Activated T-helper 1 cell treated with Interleukin-2 at 50 U/mL for 16 hours (primary cell): Measurements from ENCODE around the gene SLC22A5.
A peak's percentile ranks its signal among the peaks of the same experiment; 100 is the strongest.

Source experiments
- DNase-seq: peaks from one replicate; pipeline ENCODE4 v3.0.0-alpha.2; 2020; ENCODE audit warnings: low read depth

Gene SLC22A5

GRCh38 chr5:132368186-132368585 lies 1.3 kb upstream of the SLC22A5 start:
- DNase-seq: no peak

DNA sequence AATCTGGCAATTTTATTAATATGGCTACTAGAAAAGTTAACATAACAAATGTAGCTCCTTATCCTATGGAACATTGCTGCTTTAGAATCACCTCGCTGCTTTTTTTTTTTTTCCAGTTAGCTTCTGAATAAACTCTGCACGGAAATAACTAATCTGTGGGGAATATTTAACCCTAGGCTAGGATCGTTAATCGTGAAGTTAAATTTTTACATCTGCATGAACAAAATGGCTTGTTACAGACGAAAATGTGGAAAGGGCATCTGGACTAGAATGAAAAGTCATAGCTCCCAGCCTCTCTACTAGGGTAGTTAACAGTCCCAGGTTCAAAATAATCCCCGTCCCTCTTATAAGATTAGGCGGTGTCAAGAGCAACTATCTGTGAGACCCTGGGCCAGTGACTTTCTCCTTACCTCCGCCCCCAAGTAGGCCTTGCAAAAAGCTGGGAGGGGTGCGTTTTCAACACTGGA lies 470 bp upstream of the SLC22A5 start:
- DNase-seq: no peak

DNA sequence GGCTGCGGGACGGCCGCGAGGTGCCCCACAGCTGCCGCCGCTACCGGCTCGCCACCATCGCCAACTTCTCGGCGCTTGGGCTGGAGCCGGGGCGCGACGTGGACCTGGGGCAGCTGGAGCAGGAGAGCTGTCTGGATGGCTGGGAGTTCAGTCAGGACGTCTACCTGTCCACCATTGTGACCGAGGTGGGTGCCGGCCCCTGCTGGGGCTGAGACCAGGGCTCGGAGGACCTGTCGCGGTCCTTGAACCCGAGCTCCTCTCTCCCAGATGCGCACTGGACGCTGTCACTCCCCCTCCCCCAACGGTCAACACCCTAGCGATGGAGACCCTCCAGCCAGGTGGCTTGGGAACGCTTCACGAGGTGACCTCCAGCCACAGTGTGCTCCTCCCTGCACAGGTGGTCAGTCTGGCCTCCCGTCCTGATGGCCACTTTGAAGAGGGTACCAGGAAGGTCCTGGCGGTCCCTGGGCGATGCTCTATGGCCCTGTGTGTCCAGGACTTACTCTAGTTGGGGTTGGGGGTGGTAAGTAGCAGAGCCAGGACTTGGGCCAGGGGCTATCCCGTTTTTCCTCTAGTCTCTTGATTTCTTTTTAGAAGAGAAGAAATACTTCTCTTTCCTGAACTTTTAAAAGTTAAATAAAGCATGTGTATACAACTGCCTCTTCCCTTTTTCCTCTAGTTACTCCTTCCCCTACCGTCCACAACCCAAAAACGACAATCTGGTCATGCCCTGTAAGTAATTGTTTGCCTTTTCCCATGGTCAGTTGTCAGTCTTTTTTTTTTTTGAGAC lies 866 bp downstream of the SLC22A5 start:
- no peak for DNase-seq

DNA sequence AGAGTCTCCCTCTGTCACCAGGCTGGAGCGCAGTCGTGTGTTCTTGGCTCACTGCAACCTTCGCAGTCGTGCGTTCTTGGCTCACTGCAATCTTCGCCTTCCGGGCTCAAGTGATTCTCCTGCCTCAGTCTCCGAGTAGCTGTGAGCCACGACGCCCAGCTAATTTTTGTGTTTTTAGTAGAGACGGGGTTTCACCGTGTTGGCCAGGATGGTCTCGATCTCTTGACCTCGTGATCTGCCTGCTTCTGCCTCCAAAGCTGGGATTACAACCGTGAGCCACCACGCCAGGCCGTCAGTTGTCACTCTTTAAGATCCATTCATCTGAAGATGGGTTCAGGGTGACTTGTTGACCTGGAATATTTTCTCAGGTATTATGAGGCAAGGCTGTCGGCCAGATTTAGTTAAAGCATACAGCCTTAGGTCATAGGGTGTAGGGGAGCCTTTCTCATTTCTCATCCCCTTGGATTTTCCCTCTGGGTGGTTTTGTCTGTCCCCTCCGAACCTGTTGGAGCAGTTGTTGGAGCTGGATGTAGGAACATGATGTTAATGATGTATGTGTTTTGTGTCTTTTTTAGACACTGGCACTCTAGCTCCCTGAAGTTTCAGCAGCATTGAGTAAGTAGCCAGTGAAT lies 1.6 kb downstream of the SLC22A5 start:
- no peak for DNase-seq

DNA sequence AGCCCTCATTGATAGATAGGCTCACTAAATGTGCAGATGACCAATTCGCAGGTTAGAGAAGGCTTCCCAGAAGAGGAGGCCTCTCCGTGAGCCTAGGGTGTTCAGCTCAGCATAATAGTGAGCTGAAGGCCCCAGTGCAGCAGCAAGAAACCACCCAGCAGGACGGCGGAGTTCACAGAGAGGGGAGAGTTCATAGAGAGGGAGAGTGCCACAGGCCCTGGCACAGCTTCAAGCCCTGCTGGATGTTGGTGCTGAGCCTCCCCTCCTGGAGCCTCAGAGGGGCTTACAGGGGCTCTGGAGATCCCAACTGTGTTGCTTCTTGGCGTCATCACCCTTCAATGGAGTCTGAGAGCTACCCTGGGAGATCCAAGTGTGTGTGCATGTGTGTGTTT lies 2.1 kb downstream of the SLC22A5 start:
- DNase-seq: no peak

- DNase-seq: no peak
Measured at GRCh38 chr5:132372127-132372526, 2.6 kb downstream of the SLC22A5 start.

DNA sequence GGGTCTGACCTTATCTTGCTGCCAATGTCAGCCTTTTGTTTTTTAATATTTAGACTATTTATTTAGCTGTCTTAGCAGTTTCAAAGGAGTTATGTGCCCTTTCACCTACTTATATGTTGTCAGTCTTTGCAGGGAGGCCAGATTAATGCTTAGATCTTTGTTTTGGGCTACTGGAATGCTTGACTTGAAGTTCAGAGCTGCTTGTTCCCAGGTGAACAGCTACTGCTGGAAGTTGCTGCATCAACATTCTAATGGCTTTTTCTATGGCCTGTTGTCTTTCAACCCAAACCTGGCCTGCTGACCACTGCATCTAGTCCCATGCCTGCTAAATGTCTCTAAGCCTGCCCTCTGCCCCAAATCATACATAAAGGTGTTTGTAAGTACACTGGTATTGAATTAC lies 3.0 kb downstream of the SLC22A5 start:
- no peak for DNase-seq

- DNase-seq: no peak
Measured at GRCh38 chr5:132375957-132376356, 6.4 kb downstream of the SLC22A5 start.

GRCh38 chr5:132376694-132377641 lies 7.5 kb downstream of the SLC22A5 start:
- no peak for DNase-seq

- DNase-seq: no peak
Measured at GRCh38 chr5:132377738-132378137, 8.2 kb downstream of the SLC22A5 start.

DNA sequence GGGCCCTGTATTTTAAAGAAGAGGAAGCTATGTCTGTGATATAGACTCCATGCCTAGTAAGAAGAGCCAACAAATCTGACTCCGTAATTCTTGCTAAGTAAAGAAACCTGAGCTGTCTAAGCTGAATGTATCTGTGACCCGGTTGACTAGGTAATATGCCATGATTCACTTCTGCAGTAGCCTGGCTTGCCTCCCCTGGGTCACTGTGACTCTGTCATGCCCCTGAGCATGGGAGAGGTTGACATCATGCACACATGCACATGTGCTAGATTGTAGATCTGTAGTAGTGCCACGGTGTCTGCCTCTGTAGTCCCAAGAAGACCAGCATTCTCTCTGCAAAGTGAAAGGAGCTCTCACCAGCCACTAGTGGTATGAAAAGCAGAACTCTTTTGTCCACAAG lies 9.1 kb downstream of the SLC22A5 start:
- no peak for DNase-seq

- no peak for DNase-seq
Measured at GRCh38 chr5:132380047-132380446, 10.5 kb downstream of the SLC22A5 start.

- DNase-seq: no peak
Measured at GRCh38 chr5:132380741-132381140, 11.2 kb downstream of the SLC22A5 start.

DNA sequence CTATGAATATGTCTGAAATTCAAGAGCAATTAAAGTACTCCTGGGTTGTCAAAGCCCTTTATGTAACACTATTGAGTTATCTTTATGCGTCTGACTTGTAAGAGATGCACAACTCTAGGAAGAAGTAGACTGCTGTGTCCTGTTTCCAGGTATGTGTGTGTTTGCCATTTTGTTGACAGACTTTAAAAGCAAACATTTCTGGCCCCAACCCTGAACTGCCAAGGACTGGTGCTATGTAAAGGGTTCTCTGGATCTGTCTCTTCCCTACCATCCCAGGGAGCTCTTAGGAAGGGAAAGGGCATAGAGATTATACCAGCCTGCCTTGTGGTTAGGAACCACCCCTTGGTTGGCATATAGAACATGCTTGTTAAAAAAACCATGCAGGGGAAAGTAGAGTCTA lies 12.1 kb downstream of the SLC22A5 start:
- DNase-seq: no peak

DNA sequence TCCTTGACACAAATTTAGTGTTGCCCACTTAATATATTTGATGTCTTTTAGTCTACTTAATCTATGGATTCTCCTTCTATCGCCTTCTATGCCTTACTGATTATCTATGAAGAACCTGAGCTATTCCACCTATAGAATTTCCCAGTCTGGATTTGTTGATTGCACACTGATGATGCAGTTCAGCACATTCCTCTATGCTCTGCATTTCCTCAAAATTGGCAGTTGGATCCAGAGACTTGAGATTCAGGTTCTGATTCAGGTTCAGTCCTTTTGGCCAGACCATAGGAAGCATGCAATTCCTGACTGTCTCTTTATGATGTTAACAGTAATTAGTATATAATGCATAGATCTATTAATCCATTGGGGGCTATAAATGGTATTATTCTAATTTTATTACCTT lies 13.8 kb downstream of the SLC22A5 start:
- DNase-seq: no peak

- DNase-seq: no peak
Measured at GRCh38 chr5:132383984-132384383, 14.5 kb downstream of the SLC22A5 start.

GRCh38 chr5:132384506-132385050 lies 15.1 kb downstream of the SLC22A5 start:
- no peak for DNase-seq

GRCh38 chr5:132385326-132386105 lies 16.0 kb downstream of the SLC22A5 start:
- peak; percentile 36 for DNase-seq

DNA sequence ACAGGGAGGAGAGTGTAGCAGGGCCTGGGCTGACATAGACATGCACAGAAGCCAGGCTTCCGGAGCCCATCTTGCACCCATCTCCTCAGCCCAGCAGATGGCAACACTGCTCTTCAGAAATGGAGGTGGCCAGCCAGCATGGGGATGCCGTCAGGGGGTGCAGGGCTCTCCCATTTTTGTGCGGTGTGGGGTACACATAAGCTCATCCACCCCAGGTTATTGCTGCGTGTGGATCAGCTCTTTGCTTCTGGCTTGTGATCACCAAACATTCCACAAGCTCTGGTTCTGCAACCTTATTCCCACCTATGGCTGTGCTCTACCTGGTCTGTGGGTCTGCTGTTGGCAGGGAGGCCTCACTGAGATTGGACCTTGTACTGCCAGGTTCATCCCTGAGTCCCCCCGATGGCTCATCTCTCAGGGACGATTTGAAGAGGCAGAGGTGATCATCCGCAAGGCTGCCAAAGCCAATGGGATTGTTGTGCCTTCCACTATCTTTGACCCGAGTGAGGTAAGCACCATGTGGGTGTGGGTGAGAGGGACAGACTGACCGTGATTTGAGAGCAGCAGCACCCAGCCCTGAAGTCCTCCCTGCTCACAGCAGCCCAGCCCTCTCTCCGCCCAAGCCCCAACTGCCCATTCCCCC lies 17.3 kb downstream of the SLC22A5 start:
- DNase-seq: peak; percentile 58

GRCh38 chr5:132387640-132388117 lies 18.2 kb downstream of the SLC22A5 start:
- no peak for DNase-seq
